Measurements from ENCODE around the gene LAMB4.

GRCh38 chr7:108120196-108120595 is 10.0 kb downstream of the LAMB4 start:
- TF ChIP-seq KDM5A (IDR thresholded peaks at IDR 0.05): no peak
- TF ChIP-seq FOSL2 (IDR thresholded peaks at IDR 0.05): no peak
- TF ChIP-seq FOSL2 (CRISPR knock-in tag; IDR thresholded peaks at IDR 0.05): no peak
- TF ChIP-seq, protein P1, sequence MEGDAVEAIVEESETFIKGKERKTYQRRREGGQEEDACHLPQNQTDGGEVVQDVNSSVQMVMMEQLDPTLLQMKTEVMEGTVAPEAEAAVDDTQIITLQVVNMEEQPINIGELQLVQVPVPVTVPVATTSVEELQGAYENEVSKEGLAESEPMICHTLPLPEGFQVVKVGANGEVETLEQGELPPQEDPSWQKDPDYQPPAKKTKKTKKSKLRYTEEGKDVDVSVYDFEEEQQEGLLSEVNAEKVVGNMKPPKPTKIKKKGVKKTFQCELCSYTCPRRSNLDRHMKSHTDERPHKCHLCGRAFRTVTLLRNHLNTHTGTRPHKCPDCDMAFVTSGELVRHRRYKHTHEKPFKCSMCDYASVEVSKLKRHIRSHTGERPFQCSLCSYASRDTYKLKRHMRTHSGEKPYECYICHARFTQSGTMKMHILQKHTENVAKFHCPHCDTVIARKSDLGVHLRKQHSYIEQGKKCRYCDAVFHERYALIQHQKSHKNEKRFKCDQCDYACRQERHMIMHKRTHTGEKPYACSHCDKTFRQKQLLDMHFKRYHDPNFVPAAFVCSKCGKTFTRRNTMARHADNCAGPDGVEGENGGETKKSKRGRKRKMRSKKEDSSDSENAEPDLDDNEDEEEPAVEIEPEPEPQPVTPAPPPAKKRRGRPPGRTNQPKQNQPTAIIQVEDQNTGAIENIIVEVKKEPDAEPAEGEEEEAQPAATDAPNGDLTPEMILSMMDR (IDR thresholded peaks at IDR 0.05): no peak
- TF ChIP-seq, protein P2, sequence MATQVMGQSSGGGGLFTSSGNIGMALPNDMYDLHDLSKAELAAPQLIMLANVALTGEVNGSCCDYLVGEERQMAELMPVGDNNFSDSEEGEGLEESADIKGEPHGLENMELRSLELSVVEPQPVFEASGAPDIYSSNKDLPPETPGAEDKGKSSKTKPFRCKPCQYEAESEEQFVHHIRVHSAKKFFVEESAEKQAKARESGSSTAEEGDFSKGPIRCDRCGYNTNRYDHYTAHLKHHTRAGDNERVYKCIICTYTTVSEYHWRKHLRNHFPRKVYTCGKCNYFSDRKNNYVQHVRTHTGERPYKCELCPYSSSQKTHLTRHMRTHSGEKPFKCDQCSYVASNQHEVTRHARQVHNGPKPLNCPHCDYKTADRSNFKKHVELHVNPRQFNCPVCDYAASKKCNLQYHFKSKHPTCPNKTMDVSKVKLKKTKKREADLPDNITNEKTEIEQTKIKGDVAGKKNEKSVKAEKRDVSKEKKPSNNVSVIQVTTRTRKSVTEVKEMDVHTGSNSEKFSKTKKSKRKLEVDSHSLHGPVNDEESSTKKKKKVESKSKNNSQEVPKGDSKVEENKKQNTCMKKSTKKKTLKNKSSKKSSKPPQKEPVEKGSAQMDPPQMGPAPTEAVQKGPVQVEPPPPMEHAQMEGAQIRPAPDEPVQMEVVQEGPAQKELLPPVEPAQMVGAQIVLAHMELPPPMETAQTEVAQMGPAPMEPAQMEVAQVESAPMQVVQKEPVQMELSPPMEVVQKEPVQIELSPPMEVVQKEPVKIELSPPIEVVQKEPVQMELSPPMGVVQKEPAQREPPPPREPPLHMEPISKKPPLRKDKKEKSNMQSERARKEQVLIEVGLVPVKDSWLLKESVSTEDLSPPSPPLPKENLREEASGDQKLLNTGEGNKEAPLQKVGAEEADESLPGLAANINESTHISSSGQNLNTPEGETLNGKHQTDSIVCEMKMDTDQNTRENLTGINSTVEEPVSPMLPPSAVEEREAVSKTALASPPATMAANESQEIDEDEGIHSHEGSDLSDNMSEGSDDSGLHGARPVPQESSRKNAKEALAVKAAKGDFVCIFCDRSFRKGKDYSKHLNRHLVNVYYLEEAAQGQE (IDR thresholded peaks at IDR 0.05): no peak
- no peak for TF ChIP-seq NR3C1 (IDR thresholded peaks at IDR 0.05)
- no peak for TF ChIP-seq RFX5 (IDR thresholded peaks at IDR 0.05)
- TF ChIP-seq RAD21 (conservative IDR thresholded peaks at IDR 0.05 in 1 of 2, IDR thresholded peaks at IDR 0.05 in 1 of 2): no peak
- no peak for TF ChIP-seq MYC (IDR thresholded peaks at IDR 0.05; ENCODE audit: borderline replicate concordance, low read length)
- no peak for TF ChIP-seq ESRRA (IDR thresholded peaks at IDR 0.05; ENCODE audit: borderline replicate concordance, low read length)
- no peak for TF ChIP-seq EP300 (IDR thresholded peaks at IDR 0.05)

Data from A549 (cell line).